Gastrocnemius medialis (tissue), 4 donors: Measurements from ENCODE around the gene EMC10. TPM values are rescaled to one million over a fixed set of nuclear protein-coding genes. Genes with fewer than 3 reads are reported as not detected.

Source experiments
- ATAC-seq, 2 donors: fragments of 150-250 bp; one replicate each; pipeline ENCODE4 v1.9.1; 2016
- DNase-seq, 2 donors: peaks; one replicate each; pipeline ENCODE4 v3.0.0-alpha.2; 2019
- H3K27ac ChIP-seq, 4 donors: fragments of 200-600 bp; sonication (generic); 1 replicate in 1 of 4; 2 replicates in 3 of 4; pipeline ENCODE4 v1.5.1; 2016 to 2018; ENCODE audit warnings: mild to moderate bottlenecking in 2 of 4, moderate library complexity in 1 of 4
- H3K27me3 ChIP-seq, 3 donors: fragments of 200-600 bp; sonication (generic) in 2 of 3; 1 replicate in 1 of 3; 2 replicates in 2 of 3; pipeline versions ENCODE4 v1.5.1 to v1.6.0; 2016 to 2019; ENCODE audit warnings: mild to moderate bottlenecking in 1 of 3, moderate library complexity in 1 of 3
- H3K36me3 ChIP-seq, 2 donors: fragments of 200-600 bp; sonication (generic) in 1 of 2; one replicate each; pipeline ENCODE4 v1.5.1; 2017 to 2018
- H3K4me1 ChIP-seq, 2 donors: fragments of 200-600 bp; sonication (generic) in 1 of 2; one replicate each; pipeline ENCODE4 v1.5.1; 2016 to 2017; ENCODE audit warnings: mild to moderate bottlenecking in 2 of 2
- H3K4me3 ChIP-seq, 4 donors: fragments of 200-600 bp; sonication (generic) in 3 of 4; 1 replicate in 1 of 4; 2 replicates in 3 of 4; pipeline ENCODE4 v1.5.1; 2016 to 2019; ENCODE audit warnings: mild to moderate bottlenecking in 2 of 4
- H3K9me3 ChIP-seq, 3 donors: fragments of 200-600 bp; sonication (generic) in 2 of 3; 1 replicate in 1 of 3; 2 replicates in 2 of 3; pipeline ENCODE4 v1.5.1; 2016 to 2019
- POLR2A ChIP-seq, 2 donors: fragments of 450-650 bp; IDR thresholded peaks; one replicate each; pipeline ENCODE4 v1.6.1; 2017; ENCODE audit warnings: antibody characterized with exemption in 2 of 2, mild to moderate bottlenecking in 2 of 2, moderate library complexity in 2 of 2
- in situ Hi-C, 4 donors: fragments of 200-750 bp; cut with MboI; loops; one replicate each; pipeline versions ENCODE4 v1.15.0 to v1.8.0; 2017; ENCODE audit warnings: low sequenced_read_pairs in 4 of 4
- intact Hi-C: fragments of 100-400 bp; cut with DNase I; formaldehyde crosslinking; loops from one replicate; pipeline ENCODE4 v1.15.1; 2023; ENCODE audit warnings: low total_unique reads
- total RNA-seq, 4 donors: library from RNA; depleted of rRNA; stranded (reverse); fragments of >200 nt; gene quantifications; one replicate each; pipeline versions ENCODE4 v1.1.0 to v1.2.3, GENCODE V29; 2016
- TF ChIP-seq, protein P1 (sequence below), 5 experiments: fragments of 450-650 bp in 3 of 5; fragments of 200-600 bp in 2 of 5; sonication (generic) in 2 of 5; IDR thresholded peaks in 4 of 5; conservative IDR thresholded peaks in 1 of 5; 1 replicate in 4 of 5; 2 replicates in 1 of 5; pipeline ENCODE4 v1.5.1; 2016 to 2019; ENCODE audit warnings: antibody characterized with exemption in 5 of 5, mild to moderate bottlenecking in 3 of 5, moderate library complexity in 3 of 5

EMC10 gene
- total RNA-seq, 4 donors from 2014 or later: 29.2 to 67.4 (median 45.4) TPM

DNA sequence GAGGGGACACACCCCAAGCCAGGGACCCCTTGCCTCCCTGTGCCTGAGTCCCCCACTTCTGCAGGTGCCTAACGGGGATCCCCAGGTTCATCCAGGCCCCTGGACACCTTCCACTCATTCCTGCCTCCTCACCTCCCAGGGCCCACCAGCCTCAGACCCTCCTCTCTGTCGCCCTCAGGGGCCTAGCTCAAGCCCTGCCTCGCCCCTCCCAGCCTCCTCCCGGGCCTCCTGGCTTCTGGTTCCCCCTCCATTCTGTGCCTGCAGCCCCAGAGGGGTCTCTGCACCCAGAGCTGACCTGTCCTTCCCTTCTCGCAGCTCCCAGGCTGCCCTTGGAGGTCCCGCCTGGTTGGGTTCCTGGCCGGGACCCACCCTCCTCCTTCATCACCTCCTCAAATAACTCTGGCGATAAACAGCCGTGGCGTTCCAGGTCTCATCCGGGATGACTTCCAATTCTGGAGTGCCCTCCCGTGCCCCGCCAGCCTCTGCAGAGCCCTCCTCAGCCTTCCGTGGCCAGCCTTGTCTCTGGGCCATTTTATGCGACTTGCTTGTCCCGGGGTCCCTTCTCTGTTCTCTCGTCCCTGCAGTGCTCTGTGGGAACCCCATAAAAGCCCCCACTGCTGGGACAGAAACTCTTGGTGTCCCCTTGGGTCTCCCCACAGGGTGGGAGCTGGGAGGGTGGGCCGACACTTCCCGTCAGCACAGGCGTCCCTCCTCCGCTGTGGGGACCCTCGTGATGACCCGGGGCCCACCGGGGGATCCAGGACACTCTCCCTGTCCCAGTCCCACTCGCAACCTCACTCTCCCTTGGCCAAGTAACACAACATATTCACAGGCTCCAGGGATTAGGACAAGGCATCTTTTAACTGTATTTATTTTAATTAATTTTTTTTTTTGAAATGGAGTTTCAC lies 25.5 kb downstream of the EMC10 start:
- Histone ChIP-seq H3K36me3 (peaks cover 0 to 9% of the 10 kb centered on the region in 2 donors), H3K27ac (peak overlapping the region; percentile 97 to 100 (median 97)), H3K4me1 (peaks cover 14 to 16% of the 10 kb centered on the region in 2 donors), H3K27me3 (no peaks in the 10 kb centered on the region), H3K9me3 (no peaks in the 10 kb centered on the region), H3K4me3 (peak overlapping the region; percentile 33 to 71 (median 63))
- ATAC-seq: peak; percentile 36 to 70
- in situ Hi-C loops (no loop called here), intact Hi-C loops (no loop called here)
- TF ChIP-seq, protein P1, sequence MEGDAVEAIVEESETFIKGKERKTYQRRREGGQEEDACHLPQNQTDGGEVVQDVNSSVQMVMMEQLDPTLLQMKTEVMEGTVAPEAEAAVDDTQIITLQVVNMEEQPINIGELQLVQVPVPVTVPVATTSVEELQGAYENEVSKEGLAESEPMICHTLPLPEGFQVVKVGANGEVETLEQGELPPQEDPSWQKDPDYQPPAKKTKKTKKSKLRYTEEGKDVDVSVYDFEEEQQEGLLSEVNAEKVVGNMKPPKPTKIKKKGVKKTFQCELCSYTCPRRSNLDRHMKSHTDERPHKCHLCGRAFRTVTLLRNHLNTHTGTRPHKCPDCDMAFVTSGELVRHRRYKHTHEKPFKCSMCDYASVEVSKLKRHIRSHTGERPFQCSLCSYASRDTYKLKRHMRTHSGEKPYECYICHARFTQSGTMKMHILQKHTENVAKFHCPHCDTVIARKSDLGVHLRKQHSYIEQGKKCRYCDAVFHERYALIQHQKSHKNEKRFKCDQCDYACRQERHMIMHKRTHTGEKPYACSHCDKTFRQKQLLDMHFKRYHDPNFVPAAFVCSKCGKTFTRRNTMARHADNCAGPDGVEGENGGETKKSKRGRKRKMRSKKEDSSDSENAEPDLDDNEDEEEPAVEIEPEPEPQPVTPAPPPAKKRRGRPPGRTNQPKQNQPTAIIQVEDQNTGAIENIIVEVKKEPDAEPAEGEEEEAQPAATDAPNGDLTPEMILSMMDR (IDR thresholded peaks at IDR 0.05 in 4 of 5, conservative IDR thresholded peaks at IDR 0.05 in 1 of 5): no peak
- peak; percentile 46 to 75 for TF ChIP-seq POLR2A (IDR thresholded peaks at IDR 0.05)
- DNase-seq: peak; percentile 59 to 92

DNA sequence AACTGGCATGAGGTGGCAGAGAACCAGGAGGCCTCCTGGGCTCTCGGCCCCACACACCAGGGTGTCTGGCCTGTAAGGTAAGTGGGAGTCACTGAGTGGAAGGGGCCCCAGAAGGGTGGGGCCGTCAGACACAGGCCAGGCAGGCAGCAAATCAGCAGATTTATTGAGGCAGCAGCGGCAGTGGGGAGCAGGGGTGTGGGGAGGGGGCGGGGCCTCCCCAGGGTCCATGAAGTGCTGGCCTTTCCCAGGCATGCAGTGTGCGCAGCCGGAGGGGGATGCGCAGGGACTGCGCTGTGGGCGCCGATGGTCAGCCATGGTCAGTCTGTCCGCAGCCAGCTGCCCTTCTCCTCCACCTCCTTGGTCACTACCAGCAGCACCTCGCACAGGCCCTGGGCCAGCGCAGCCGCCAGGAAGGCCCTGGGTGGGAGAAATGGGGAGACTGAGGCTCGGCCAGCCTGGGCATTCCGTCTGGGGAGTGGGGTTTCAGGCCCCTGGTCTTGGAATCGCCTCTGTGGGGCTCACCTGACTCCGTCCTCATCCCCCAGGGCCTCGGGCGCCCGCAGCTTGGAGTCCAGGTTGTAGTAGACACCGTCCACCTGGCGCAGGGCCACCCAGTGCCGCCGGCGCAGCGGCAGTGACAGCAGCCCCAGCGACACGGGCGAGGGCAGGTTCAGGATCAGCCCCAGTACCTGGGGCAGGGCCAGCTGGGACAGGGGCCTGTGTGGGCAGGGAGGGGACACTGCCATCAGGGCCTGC lies 29.7 kb downstream of the EMC10 start:
- TF ChIP-seq, protein P1 (IDR thresholded peaks at IDR 0.05 in 4 of 5, conservative IDR thresholded peaks at IDR 0.05 in 1 of 5): no peak
- TF ChIP-seq POLR2A (IDR thresholded peaks at IDR 0.05): no peak
- in situ Hi-C loops (no loop called here), intact Hi-C loops (no loop called here)
- H3K4me3 ChIP-seq: no peak overlapping the region
- H3K9me3 ChIP-seq: no peaks in the 10 kb centered on the region
- no peak overlapping the region for H3K27ac ChIP-seq
- DNase-seq (no peak), ATAC-seq (no peak)
- no peaks in the 10 kb centered on the region for H3K27me3 ChIP-seq
- H3K36me3 ChIP-seq: peaks cover 0 to 9% of the 10 kb centered on the region in 2 donors
- peaks cover 18 to 25% of the 10 kb centered on the region in 2 donors for H3K4me1 ChIP-seq

DNA sequence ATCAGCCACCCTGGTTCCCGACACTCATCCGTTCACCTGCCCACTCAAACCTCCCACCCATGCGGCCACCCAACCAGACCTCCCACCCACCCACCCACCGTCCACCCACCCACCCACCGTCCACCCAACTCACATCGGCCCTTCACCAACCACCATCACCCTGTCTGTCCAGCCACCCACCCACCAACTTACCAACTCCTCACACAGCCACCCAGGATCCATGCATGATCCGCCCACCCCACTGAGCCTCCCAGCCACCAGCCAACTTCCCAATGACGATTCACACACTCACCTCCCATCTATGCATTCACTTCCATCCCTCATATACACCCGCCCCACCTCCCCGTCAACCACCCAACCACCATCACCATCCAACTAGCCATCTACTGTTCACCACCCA lies 30.4 kb downstream of the EMC10 start:
- no peak overlapping the region for H3K27ac ChIP-seq
- intact Hi-C loops (no loop called here), in situ Hi-C loops (no loop called here)
- no peak for TF ChIP-seq POLR2A (IDR thresholded peaks at IDR 0.05)
- TF ChIP-seq, protein P1 (IDR thresholded peaks at IDR 0.05 in 4 of 5, conservative IDR thresholded peaks at IDR 0.05 in 1 of 5): no peak
- no peak overlapping the region for H3K4me3 ChIP-seq
- H3K4me1 ChIP-seq: peaks cover 11 to 18% of the 10 kb centered on the region in 2 donors
- H3K36me3 ChIP-seq: peaks cover 0 to 9% of the 10 kb centered on the region in 2 donors
- no peaks in the 10 kb centered on the region for H3K27me3 ChIP-seq
- no peak for ATAC-seq
- H3K9me3 ChIP-seq: no peaks in the 10 kb centered on the region
- no peak for DNase-seq

DNA sequence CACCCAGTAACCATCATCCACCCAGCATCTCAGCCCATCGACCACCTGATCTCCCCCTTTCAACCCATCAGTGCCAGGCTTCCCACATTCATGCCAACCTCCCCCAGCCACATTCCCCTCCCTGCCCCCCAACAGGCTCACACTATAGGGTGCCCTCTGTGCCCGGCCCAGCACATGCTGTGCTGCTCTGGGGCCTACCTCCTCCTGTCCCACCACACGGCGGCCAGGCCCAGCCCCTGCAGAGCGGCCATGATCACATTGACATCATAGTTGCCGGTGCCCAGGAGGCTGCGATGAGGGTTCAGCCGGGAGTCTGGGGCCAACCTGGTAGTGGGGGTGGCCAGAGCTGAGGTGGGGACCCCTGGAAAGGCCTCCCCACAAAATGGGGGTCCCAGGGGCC lies 31.1 kb downstream of the EMC10 start:
- in situ Hi-C loops: no loop called here
- ATAC-seq (no peak), DNase-seq (no peak)
- H3K4me1 ChIP-seq: peaks cover 7 to 13% of the 10 kb centered on the region in 2 donors
- intact Hi-C loops: no loop called here
- H3K4me3 ChIP-seq: no peak overlapping the region
- TF ChIP-seq, protein P1 (IDR thresholded peaks at IDR 0.05 in 4 of 5, conservative IDR thresholded peaks at IDR 0.05 in 1 of 5): no peak
- no peak for TF ChIP-seq POLR2A (IDR thresholded peaks at IDR 0.05)
- H3K9me3 ChIP-seq: no peaks in the 10 kb centered on the region
- peaks cover 0 to 9% of the 10 kb centered on the region in 2 donors for H3K36me3 ChIP-seq
- no peaks in the 10 kb centered on the region for H3K27me3 ChIP-seq
- no peak overlapping the region for H3K27ac ChIP-seq
